SW480 (cell line): Measurements from ENCODE around the gene DDIT4.
"Not testable (repeated sequence)": the region's sequence is repeated elsewhere in the genome, so short reads cannot be mapped to it uniquely, and the experiment has no call there.

Experiments used
- DNase-seq: peaks from one replicate; pipeline ENCODE4 v3.0.0-alpha.2; 2016; ENCODE audit warnings: low spot score

The DDIT4 gene

DNA sequence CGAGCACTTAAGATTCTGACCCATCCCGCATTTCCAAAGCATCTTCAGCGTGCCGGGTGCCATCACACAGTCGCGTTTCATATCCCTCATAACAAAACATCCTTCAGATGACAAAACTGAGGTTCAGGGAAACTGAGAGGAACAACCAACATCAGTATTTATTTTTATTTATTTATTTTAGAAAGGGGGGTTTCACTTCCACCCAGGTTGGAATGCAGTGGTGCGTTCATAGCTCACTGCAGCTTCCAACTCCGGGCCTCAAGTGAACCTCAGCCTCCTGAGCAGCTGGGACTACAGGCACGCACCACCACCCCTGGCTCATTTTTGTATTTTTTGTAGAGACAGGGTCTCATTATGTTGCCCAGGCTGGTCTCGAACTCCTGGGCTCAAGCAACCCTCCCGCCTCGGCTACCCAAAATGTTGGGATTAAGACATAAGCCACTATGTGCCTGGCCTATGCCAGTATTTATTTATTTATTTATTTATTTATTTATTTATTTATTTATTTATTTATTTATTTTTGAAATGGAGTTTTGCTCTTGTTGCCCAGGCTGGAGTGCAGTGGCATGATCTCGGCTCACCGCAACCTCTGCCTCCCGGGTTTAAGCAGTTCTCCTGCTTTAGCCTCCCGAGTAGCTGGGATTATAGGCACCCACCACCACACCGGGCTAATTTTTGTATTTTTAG is 24.4 kb upstream of the DDIT4 start:
- DNase-seq = not testable (repeated sequence)

DNA sequence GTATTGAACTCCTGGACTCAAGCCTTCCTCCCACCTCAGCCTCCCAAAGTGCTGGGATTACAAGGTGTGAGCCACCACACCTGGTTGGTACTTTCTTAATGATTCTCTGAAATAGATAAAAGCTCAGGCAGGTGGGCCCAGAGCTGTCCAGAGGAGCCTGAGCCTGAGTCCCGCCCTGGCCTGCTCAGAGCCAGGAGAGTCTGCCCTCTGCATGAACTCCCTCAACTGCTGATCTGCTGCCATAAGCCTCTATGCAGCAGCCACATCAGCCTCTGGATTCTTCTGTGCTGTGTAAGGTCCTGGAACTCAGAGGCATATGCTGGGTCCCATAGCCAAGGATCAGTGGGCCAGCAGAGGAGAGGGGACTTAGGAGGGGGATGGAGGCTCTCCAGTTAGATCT is 23.1 kb upstream of the DDIT4 start:
- DNase-seq = no peak

DNA sequence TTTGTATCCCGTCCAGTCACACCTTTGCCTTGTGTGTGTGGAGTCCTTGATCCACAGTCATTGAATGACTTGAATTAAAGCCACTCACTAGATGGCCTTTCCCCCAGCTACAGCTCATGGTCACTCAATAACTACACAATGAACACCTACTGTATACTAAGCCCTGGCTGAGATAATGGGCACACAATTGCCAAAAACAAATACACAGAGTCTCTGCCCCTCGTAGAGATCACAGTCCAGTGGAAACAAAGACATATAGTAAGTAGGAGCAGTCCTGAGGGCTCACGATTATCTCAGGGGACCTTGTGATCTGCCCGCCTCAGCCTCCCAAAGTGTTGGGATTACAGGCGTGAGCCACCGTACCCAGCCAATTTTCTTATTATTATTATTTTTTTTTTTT is 22.1 kb upstream of the DDIT4 start:
- DNase-seq = no peak

DNA sequence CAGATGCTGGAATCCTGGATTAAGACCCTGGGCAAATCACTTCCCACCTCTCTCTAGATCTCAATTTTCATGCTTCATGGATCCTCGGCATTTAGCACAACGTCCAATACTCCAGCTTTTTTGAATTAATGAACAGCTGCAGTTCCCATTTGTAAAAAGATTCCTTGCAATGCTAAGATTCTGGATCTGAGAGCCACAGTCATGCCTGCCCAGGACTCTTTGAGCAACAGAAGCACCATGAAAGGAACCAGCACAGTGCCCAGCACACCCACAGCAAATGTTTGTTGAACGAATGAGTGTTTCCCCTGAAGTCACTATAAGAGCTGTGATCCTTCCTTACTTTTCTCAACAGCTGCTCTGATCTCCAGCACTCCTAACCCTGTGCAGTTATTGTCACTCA is 20.8 kb upstream of the DDIT4 start:
- DNase-seq = no peak

DNA sequence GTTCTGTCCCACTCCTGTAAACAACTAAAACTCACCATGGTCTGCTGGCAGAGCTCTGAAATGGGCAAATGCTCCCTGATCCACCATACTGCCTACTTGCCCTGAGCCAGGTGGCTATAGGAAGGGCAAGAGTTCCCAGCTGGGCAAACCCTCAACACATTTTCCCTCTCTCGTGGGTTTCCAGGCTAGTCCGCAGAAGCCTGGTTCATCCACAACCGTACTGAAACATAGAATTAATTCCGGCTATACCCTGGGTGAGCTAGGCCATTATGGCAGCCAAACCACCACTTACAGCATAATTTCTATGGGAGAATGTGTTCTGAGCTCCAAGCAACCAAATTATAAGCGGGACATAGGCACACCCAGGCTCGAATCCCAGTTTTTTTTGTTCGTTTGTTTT is 20.1 kb upstream of the DDIT4 start:
- DNase-seq = no peak

DNA sequence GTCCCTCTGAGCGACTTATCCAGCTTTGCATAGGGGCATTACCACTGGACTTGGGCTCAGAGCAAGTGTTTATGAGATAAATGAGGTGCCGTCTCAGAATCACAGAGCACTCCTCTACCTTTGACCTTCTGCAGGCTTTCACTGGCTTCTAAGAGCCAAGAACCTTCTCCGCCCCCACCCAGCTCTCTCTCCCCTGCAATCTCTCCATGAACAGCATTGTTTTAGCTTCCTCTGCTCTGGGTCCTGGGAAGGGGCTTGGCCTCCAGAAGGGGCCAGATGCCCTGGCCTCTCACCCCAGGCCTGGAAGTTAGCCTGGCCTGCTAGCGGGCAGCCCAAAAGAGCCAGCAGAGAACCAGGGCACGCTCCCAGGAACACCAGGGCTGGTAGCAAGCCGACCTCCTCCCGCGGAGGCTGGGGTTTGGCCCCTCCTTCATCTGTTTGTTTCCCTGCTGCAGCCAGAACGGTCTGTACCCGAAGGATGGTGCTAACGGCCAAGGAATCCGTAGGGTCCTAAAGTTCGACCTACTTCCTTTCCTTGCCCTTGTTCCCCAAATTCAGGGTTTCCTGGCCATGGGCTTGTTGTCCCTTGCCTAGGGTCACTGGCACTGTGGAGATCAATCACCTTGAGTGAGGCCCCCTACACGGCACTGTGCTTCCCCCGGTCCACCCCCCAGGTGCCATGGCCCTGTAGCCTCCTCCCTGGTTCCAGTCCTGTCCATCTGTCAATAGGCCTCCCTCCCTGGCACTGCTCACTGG is 18.7 kb upstream of the DDIT4 start:
- peak; percentile 64 for DNase-seq

DNA sequence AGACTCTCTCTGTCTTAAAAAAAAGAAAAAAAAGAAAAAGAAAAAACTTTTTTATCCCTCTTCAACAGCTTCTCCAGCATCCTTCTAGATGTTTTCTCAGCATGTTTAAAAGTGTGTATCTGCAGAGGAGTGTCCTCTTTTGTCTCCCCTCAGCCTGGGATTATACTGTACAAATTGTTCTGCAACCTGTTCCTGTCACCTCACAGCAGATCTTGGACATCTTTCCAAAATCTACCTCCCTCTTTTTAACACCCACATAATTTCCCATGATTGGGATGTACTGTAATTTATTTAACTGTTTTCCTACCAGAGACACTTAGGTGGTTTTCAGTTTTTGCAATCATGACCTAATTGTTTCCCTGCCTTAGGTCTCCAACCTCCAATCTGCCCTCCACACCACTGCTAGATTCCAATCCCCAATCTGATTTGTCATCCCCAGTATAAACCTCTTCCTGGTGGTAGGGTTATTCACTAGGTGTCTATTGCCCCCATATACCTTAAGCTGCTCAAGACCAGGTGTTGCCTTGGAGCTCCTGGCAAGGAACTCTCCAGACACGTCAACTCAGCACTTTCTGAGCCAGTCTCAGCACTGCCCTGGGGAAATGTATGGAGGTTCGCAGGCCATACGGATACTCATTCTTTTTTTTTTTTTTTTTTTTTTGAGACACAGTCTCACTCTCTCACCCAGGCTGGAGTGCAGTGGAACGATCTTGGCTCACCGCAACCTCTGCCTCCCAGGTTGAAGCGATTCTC is 17.6 kb upstream of the DDIT4 start:
- DNase-seq = no peak

DNA sequence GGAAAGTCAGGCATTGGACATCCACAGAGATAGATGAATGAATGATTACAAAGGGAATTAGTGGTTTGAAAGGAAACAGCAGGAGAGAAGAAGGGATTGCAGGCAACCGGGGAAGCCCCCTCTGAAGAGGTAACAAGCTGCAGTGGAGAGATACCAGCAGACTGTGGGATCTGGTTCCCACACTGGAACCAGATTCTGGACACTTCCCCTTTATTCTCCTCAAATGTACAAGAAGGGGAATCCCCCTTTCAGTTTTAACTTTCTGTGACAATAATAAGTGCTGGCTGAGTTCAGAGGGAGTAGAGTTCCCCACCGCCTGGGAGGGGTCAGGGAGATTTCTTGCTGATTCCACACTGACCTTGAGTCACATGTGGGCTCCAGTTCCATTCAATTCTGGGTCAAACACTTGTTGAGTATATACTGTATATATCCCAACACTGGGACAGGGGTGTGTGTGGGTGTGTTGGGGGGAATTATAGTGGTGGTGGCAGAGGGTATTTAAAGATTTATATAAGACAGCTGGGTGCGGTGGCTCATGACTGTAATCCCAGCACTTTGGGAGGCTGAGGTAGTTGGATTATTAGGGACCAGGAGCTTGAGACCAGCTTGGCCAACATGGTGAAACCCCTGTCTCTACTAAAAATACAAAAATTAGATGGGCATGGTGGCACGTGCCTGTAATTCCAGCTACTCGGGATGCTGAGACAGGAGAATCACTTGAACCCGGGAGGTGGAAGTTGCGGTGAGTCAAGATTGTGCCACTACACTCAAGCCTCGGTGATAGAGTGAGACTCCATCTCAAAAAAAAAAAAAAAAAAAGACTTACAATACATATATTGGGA is 16.5 kb upstream of the DDIT4 start:
- DNase-seq = no peak

DNA sequence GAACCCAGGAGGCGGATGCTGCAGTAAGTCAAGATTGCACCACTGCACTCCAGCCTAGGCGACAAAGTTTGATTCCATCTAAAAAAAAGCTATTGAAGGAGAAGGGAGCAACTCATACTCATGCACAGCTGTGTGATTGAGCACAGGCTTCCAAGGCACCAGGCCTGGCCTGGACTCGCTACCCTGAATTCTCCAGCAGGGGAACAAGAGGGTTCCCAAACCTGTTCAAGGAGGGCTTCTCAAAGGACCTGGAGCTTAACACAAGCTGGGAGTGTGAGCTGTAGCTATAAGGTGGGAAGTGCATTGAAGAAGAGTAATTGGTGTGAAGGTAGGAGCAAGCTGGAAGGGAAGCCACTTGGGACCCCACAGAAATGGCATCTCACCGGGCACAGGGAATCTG is 15.1 kb upstream of the DDIT4 start:
- no peak for DNase-seq

DNA sequence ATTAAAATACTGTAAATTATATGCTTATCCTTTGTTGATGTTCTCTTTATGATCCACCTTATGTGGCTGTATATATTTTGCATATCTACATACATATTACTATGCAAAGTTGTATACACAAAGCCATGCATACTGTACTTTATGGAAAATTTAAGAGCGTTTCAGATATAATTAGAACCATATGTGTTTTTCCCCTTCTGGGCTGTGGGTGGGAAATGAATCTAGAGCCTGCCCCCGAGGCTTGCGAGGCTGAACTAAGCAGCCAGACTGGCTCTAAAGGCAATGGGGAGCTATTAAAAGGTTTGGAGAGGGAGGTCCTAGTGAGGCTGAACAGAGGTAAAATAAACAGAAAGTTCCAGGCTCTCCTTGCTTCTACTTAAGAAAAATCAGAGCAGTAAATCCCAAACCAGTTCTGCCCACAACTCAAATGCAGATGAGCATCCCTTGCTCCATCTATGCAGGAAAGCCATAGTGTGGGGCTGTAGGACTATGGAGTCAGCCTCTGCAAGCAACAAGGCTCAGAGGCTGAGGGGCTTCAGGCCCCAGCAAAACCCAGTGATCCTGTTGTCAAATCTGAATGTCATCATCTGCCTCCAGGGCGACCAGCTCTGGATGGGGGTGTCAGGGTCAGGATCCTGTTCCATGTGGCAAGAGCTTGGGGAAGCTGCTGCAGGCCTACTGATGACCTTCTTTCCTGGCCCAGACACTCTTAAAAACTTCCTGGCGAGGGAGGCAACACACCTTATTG is 14.1 kb upstream of the DDIT4 start:
- no peak for DNase-seq

DNA sequence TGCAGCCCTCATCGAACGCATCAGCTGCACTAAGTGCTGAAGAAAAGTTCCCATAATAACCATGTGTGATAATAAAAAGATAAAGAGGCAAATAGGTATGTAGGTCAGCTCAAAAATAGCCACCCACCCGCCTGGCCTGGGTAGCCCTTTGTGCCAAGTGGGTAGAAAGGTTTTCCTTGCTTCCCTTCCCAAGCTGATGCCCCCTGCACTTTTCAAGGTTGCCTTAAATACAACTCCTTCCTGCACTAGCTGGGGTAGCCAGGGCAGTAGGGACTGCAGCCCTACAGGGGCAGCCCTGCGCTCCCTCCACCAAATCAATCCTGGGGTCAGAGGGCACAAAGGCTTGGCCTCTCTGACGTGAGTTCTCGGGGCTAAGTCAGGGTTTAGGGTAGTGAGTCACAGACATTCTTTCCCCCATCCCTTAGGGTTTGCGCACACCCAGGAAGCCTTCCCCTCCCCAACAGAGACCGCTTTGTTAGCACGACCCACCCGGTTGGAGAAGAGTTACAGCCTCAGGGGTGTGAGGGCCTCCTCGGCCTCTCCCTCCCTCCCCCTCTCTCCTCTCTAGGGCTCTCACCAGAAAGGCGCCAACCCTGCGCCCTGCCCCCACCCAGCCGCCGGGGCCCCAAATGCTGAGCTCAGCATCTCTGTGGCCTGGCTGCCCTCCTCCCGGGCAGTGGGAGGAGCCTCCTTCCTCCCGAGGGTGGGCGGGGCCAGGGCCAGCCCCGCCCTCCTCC is 13.3 kb upstream of the DDIT4 start:
- peak; percentile 96 for DNase-seq

DNA sequence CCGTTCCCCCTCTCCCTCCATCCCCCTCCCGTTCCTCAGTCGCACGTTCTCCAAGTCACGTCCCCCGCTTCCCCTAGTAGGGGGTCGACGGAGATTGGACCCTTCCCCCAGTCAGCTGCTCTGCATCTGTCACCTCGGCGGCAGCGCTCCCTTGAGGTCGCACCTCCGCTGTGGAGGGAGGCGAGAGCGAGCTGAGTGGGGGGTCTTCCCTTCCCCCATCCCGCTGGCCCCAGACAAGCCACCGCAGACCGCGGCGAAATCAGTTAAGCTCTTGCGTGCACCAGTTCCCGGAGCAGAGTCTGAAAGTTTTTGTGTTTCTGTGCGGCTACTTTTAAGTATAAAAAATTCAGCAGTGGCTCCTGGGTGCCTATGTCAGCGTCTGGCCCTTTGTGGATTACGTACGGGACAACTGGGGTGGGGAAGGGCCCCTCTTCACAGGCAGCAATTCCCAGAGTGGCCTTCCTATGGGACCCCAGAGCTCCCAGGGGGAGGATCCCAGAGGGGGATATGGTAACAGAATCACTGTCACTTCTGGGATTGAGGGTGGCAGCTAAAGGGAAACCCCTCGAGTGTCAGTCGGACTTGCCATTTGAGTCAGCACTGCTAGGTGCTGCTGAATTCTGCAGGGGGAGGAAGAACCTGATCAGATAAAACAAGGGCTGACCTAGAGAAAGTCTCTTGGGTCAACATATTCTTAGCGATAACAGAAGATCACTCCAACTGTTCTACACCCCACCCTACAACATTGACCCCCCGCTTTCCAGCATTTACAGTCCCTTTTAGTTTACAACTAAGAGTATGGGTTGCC is 12.5 kb upstream of the DDIT4 start:
- peak; percentile 60 for DNase-seq

DNA sequence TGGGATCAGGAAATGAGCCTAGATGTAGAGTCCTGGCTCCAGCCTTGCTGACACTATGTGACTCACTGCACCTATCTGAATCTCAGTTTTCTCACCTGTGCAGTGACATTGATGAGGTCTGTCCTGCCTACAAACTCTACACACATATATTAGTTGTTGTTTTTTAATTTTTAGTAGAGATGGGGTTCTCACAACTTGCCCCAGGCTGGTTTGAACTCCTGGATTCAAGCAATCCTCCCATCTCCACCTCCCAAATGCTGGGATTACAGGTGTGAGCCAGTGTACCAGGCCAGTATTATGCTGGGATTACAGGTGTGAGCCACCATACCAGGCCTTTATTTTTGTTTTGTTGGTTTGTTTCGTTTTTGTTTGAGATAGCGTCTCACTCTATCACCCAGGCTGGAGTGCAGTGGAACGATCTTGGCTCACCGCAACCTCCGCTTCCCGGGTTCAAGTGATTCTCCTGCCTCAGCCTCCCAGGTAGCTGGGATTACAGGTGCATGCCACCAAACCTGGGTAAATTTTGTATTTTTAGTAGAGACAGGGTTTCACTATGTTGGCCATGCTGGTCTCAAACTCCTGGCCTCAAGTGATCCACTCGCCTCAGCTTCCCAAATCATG is 11.8 kb upstream of the DDIT4 start:
- peak; percentile 50 for DNase-seq

DNA sequence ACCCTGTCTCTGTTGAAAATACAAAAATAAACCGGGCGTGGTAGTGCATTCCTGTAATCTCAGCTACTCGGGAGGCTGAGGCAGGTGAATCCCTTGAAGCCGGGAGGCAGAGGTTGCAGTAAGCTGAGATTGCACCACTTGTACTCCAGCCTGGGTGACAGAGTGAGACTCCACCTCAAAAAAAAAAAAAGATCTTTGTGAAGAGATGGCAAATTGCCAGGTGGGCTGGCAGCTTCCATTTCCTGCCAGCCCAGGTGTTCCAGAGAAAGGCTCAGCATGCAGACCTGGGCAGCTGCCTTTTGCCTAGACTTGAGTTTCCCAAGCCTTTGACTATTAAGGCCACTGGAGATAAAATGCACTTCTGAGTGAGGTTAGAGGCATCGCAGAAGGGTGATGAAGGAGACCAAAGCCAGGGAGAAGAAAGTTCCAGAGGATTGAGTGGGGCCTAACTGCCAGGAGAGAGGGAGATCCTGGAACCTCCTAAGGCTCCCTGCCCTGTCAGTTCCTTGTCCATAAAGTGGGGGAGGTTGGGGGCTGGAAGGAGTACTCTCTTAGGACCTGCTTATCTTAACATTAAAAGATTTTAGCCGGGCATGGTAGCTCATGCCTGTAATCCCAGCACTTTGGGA is 10.0 kb upstream of the DDIT4 start:
- DNase-seq = peak; percentile 88

DNA sequence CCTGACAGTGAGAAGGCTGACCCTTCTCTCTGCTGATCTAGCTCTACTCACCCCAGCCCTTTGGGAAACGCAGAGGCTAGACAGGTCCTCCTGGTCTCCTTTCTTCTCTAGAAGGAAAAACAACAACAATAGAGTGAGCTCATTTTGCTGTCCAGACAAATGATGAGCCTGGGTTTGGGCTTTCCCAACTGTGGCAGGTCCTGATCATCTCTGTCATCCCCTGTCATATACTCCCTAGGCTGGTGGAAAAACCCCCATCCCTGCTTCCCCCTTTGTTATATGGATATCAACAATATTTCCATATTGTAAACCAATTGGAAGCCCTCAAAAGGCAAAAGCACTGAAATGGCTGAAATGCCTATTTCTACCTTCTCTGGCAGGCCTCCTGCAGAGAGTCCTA is 9.2 kb upstream of the DDIT4 start:
- DNase-seq = no peak

DNA sequence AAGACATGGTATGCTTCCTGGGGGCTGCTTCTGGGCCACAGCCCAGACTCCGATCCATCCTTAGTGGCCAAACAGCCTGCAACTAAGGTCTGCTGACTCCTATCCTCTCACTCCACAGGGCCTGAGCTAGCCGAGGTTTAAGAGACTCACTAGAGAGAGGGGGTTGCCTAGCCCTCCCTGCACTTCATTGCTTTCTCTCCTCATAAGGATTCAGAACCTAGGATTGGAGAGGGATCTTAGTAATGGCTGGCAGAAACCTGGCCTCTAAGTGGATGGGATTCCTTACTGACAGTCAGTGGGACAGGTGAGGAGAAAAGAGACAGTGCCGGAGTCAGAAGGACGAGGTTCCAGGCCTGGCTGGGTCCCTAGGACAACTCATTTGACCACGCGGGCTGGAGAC is 8.2 kb upstream of the DDIT4 start:
- DNase-seq = no peak

DNA sequence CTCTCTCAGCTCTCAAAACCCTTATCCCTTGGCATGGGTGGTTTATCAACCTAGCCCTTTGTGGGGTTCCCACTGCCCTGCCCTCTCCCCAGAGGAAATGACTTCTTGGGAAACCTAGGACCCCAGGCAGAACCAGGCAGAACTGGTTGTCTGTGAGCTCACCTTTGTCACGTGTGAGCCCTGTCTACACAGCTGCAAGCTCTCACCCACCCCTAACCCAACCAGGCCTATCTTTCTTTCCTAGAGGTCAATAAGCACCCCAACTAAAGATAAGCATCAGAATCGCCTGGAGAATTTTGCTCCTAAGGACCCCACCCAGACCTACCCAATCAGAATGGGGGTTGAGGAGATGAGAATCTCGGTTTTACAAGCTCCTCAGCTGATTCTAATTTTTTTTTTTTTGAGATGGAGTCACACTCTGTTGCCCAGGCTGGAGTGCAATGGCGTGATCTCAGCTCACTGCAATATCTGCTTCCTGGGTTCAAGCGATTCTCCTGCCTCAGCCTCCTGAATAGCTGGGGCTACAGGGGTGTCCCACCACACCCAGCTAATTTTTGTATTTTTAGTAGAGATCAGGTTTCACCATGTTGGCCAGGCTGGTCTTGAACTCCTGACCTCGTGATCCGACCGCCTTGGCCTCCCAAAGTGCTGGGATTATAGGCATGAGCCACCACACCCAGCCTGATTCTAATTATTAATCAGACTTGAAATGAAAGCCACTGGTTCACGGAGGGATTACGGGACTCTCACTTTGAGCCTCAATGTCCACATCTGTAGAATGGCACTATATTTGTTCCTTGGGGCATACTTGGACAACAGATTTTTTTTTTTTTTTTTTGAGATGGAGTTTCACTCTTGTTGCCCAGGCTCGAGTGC is 7.5 kb upstream of the DDIT4 start:
- DNase-seq = no peak

DNA sequence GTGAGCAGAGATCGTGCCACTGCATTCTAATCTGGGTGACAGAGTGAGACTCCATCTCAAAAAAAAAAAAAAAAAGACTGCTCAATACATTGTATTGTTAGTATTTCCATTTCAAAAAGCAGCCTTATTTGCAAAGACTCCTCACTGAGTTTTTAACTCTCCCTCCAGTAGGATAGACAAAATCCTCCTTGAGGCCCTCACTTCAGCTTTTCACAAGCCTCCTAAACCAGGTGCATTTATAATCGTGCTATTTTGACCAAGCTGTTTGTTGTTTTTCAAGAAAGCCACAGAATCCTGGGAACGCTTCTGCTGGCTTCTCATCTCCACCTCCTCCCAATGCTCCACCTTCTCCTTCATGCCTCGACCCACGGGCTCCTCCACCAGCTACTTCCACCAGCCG is 6.3 kb upstream of the DDIT4 start:
- no peak for DNase-seq
